Measurements from ENCODE around the gene GNAQ.
"Not testable (repeated sequence)": the region's sequence is repeated elsewhere in the genome, so short reads cannot be mapped to it uniquely, and the experiment has no call there.

The GNAQ gene

DNA sequence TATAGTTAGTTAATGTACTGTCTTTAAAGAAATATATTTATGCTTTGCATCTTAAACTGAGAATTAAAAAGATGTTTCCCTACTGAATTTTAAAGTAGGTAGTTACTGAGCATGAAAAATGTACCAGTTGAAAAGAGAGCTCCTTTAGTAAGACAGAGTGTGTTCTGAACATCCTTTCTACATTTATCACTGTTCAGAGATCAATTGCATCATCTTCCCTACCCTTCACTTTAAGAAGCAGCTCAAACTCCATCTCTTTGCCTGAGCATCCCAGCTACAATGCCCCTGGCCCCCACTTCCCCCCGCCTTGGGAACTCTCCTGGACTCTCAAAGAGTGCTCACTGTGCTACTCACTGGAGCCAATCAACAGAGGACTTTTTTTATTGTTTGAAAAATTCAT, 164.7 kb downstream of the GNAQ start:
- DNase-seq = no peak

DNA sequence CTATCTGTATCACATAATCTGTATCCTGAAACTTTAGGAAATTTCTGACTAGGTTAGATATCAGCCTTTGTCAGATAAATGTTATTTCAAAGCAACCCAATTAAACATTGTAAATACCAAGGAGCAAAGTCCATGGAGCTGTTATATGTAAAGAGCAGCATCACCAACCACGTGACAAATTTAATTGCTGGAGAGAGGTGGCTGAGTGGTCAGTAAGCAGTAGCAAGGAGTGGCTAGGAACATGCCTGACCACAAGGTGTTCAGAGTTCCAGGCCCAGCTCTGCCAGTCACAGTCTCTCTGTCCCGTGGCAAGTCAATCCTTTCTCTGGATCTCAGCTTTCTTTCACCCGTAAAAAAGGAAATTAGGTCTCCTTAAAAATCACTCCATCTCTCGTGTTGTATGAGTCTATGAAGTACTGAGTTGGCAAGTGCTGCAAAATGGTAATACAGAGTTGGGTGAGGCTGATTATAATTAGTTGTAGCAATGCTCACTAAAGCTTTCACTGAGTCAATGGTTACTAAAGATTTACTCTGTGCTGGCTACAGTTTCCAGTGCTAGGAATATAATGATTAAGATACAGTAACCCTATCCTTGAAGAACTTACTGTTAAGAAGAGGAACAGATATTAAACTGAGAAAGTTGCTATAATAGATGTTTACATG, 166.1 kb downstream of the GNAQ start:
- no peak for DNase-seq

DNA sequence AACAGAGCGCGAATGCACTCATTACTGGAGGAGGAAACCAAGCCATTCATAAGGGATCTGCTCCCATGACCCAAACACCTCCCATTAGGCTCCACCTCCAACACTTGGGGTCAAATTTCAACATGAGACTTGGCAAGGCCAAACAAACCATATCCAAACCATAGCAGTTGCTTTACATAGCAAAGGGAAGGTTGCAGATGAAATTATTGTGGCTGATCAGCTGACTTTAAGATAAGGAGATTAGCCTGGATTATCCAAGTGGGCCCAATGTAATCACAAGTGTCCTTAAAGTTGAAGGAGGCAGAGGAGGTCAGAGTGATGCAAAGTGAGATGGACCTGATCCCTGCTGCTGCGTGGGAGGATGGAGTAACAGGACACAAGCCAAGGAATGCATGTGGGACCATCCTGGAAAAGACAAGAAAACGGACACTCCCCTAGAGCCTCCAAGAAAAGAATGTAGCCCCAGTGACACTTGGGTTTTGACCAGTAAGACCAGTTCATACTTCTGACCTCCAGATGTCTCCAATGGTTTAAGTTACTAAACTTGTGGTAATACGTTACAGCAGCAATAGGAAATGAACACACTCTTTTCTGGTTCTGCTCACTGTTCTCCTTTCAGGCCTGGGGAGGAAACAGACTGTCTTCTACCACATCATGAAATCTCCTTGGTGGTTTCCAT, 167.3 kb downstream of the GNAQ start:
- no peak for DNase-seq

DNA sequence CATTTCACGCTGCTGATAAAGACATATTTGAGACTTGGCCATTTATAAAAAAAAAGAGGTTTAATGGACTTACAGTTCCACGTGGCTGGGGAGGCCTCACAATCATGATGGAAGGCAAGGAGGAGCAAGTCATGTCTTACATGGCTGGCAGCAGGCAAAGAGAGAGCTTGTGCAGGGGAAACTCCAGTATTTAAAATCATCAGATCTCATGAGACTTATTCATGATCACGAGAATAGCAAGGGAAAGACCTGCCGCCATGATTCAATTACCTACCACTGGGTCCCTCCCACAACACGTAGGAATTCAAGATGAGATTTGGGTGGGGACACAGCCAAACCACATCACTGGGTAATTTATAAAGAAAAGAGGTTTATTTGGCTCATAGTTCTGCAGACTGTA, 168.0 kb downstream of the GNAQ start:
- not testable (repeated sequence) for DNase-seq

DNA sequence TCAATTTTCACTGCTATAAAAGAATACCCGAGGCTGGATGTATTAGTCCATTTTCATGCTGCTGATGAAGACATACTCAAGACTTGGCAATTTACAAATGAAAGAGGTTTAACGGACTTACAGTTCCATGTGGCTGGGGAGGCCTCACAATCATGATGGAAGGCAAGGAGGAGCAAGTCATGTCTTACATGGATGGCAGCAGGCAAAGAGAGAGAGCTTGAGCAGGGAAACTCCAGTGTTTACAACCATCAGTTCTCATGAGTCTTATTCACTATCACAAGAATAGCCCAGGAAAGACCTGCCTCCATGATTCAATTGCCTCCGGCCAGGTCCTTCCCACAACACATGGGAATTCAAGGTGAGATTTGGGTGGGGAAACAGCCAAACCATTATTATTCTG, 170.7 kb downstream of the GNAQ start:
- DNase-seq = not testable (repeated sequence)

DNA sequence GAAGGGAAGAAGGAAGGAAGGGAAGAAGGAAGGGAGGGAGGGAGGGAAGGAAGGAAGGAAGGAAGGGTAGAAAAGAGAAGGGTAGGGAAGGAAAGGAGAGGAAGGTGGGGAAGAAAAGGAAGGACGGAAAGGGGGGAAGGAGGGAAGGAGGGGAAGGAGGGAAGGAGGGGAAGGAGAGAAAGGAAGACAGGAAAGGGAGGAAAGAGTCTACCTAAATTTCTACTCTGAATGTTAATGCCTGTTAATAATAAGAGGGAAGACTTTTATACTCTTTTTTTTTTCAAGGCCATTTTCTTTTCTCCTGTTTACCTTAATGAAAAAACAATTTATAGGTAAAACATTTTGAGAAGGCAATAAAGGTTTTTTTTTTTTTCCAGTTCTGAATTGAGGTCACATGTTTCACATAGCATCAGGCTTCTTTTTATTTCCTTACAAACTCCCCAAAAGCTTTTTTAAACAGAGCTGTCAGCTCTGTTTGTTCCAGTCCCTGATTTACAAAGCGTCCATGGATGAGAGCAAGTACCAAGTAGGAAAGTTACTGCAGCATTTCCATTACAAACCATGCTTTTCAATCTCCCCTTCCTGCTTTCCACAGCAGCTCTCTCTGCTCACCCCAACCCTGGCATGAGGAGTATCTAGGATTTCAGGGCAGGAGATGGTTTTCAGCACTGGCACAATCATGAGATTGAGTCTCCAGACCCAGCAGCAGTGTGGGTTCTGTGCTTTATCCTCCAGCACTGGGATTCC, 173.9 kb downstream of the GNAQ start:
- DNase-seq = no peak

DNA sequence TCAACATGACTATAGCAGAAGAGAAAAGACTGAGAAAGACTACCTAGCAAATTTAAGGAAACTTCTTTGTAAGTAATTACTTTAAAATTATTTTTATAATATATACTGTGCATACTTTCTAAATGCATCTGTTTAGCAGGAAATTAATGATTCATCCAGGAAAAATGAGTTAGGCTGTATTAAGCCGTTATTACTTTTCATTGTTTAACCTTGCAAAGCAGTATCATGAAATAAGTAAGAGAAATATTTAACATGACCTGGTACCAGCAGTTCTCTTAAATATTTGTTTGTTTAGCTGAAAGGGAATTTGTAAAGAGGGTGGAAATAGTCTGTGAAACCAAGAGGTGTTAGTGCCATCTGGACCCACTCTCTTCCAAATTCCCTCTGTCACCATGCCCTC, 175.0 kb downstream of the GNAQ start:
- DNase-seq = no peak

DNA sequence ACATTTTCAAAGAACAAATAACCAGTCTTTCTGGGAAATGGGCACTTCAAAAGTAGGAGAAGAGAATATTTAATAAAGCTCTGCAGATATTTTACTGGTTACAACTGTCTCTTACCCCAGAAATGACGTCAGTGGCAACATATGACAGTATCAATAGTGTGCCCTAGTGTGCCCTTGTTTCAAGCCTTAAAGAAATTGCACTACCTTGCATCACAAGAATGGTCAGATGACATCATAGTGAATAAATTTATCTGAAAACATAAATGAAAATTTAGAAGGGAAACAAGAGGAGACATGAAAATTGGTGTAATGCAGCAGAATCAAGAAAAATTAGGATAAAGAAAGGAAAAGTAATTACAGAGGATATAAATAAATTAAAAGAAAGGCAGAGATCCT, 176.7 kb downstream of the GNAQ start:
- DNase-seq = no peak

DNA sequence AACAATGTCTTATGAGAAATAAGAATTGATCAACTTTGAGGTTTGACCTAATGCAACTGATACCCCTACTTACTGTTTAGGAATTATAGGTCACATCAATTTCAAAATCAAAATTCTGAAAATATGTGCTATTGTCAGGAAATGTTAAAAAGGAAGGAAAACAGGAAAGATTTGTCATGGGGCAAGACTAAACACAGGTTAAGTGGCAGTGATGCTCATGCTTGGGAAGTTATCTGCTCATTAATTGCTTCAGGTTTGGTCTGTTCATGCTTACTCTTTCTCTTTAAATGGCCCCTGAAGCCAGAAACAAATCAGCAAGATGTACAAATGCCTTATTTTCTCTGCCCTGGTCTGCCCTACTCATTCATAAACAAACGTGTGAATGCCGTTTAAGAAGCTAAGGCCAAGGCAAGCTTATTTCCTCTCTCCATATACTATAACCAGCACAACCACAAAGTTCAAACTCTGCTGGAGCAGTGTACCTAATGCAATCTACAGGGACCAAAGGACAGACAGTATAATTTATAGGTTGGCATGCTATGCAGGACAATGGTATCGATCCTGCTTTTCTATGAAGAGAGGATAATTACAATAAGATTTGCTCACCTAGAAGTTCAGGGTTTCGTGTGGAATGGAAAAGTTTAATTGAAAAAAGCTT, 177.2 kb downstream of the GNAQ start:
- DNase-seq = no peak

DNA sequence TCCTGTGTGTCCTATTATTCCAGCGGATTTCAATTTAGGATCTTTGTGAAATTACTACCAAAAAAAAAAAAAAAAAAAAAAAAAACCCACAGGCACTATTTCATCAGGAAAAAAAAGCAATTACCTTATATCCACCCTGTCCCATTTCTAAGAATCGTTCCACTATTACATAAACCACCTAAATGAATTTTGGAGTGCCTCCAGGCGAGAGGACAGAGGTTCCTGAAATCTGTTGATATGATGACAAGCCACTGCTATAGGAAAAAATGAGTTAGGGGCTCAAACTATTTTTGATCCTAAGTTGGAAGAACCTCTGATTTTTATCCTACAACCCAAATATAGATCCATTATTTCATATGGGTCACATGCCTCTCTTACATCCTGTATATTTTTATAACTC, 177.9 kb downstream of the GNAQ start:
- DNase-seq = no peak

DNA sequence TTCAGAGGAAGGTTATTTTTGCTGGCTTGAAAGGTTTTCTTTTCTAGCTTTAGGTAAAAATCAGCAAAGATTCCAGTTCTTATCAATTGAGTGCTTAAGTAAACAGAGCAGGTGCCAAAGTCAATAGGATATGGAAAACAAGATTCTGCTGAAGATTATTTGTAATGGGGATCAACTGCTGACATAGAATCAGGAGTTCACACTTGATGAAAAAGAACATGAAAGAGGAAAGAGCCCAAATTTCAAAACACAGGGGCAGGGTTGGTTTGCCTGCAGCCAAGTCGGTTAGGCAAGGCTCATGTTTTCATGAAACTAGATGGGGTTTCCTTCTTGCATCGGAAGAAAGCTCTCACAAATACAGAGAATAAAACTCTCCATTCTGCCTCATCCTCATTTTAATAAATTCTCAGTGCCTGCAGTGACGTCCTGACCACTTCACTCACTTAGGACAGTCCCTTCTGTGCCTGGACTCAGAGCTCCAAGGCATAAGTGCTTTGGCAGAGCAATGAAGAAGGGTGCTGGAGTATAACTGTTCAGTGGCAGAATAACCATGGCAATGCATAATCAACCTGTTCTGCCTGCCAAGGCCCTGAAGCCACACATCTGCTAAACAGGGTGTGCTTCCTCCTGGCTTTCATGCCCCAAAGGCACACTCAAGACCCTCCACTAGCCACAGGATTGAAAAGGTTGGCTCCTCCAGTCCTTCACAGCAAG, 179.6 kb downstream of the GNAQ start:
- DNase-seq = no peak

DNA sequence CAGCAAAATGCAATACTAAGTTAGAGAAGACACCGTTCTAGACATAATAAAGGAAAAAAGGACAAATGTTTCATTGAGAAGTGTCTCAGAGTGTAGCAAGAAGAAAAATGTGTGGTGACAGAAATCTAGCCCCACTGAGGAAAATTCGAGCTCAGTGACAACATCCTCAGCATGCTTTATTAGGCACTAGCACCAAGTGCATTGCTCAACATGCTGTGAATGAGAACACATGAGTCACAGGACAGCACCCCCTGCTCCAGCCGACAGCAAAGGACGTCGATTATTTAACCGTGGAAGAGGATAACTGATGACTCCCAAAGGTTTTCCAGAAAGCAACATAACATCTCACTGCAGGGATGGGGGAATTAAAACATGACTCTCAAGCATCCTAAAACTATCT, 182.7 kb downstream of the GNAQ start:
- no peak for DNase-seq

DNA sequence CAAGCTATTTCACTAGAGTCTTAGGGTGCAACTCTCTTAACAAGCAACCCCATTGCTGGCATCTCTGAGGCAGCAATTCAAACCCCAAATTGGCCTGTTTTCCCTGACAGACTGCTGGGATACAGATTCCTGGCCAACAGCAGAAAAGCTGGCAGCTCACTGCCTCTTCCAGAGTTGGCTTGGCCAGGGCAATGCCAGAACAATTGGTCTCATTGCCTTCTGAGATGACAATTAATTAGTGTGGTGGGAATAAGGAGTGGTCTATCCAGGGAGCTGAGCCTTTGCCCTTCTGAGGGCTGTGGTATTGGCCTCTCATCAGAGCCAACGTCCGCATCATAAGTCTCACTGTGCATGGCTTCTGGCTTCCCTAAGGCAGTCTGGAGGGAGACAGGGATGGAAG, 183.2 kb downstream of the GNAQ start:
- no peak for DNase-seq

DNA sequence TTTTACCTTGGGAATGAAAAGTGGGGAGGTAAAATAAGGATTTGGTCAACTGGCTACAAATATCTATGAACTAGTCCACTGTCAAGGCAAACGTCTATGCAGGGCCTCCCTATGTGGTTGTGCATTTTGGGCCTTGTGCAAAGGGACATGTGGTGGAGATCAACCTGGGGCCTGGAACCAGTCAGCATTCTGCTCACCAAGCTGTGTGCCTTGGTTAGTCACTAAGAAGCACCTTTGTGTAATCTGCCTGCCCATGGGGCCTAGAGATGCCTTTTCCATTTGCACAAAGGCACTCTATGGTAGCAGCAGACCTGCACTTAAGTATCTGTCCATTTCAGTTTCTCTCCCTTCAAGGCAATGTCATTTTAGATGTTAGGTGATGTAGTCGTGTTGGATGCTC, 184.0 kb downstream of the GNAQ start:
- no peak for DNase-seq

DNA sequence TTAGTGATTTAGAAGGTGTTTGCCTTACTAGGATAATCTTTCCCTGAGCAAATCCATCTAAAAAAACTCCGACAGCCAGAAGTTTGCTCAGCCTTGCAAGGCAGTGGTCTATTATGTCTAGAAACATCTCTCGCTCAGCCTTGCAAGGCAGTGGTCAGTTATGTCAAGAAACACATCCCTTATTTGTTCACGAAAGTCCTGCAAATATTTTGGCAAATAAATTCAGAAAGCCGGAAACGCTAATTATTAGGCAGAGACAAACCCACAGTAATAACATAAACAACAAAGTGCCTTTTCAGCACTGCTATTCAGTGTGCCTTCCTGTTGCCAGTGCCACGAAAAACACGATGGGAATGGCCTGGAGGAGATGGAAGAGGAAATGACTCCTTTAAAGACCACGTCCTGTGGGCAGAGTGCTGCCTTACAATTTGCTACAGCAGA, 184.5 kb downstream of the GNAQ start:
- DNase-seq = no peak

DNA sequence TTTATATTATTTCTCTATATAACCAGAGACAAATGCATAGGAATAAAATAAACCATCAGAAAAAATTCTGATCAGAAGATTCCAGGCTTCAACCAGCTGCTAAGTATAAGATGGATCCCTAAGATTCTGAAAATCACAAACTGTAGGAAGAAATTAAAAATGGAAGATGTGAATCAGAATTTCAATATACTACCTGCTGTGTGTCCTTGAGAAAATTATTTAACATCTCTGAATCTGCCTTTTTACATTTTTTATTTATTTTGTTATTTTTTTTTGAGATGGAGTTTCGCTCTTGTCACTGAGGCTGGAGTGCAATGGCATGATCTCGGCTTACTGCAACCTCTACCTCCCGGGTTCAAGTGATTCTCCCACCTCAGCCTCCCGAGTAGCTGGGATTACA, 187.2 kb downstream of the GNAQ start:
- DNase-seq = no peak

DNA sequence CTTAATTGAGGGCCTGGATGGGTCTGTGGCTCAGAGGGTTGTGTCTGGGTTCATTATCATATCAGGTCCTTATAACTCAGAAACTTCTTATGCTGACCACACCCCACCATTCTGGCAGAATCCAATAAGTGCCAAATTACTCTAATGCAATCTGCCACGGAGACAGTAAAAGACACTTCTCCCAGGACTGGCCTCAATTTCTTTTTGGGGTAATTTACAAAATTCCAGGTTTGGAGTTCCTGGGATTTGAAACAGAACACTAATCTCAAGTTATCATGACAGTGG, 187.8 kb downstream of the GNAQ start:
- DNase-seq = no peak

DNA sequence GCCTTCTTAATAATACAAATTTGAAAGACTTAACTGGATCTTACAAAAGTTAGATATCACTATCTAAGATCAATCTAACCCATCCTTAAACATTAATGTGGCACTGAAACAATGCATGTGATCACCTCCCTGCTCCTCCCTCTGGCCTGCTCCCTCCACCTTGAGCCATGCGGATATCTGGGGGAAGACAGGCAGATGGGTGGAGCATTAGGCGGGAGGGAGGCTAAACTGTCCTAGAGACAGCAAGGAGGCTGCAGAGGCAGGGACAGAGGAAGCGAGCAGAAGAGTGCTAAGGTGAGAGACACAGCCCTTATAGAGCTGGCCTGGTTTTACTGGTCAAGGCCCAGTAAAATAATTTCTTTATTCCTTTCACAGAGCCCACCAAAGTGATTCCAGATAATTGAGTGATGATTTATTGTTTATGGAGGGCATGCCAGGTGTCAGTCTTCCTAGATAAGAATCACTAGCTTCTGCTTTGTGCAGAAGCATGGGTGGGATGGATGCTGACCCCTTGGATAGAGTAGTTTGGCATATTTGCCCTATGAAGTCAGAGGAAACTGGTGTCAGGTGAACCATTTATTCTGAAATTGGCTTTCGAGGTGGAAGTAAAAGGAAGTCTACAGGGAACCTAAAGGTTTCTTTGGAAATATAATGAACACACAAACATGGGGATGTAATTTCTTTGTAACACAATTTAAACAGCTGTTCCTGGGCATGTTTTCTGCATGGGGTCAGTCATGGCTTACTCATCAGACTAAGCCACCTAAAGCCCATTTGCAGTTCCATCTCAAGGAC, 188.3 kb downstream of the GNAQ start:
- no peak for DNase-seq

DNA sequence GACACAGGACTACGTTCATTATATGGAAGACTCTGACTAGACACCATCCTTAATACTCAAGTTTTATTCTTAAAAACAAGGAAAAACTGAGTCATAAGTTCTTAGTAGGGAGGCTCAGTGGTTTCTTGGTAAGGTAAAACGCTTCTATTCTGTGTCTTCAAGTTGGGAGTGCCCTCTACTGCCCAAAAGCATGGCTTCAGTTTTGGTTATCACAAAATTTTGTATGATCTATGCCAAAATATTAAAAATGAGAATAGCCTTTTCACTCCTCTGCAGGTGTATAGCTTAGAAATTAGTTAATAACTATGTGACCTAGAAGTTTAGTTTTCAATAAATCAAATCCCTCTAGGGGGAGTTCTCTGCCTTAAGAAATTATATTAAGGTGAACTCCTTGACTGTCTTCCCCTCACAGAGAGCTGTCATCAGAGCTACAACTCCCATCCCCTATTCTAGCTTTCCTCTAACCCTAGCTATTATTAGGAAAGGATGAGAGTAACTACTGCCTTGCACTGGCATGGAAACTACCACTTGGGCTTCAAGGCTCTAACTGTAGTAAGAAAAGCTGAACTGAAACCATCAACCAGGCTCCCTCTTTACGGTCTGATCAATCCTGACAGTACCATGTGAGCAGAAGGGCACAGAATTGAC, 189.7 kb downstream of the GNAQ start:
- no peak for DNase-seq

DNA sequence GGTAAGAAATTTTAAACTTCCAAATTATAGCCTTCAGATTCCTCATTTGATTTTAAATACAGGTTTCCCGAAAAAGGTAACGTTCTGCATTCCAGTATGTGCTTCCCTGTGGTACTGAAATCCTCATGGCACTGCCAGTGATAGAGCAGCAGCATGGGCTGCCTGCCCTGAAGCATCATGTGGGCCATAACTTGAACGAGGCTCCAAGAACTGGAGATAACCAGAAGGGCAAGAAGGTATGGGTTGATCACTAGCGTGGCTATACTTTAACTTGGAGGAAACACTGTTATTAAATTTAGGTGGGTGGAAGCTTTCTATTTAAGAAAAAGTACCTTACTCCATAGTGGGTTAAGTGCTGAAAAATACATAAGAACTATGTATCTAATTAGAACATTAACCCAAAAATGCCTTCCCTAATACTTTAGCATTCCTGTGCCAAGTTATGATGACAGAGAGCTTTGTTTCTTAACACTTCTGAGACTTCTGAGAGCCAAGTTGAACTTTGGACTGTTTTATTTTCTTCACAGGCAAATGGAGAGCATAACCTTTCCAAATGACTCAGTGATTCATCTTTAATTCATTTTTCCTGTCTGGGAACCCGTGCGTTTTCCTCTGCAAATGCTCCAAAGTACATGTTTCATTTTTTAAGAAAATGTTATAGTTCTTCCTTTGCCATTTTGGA, 192.0 kb downstream of the GNAQ start:
- DNase-seq = no peak

DNA sequence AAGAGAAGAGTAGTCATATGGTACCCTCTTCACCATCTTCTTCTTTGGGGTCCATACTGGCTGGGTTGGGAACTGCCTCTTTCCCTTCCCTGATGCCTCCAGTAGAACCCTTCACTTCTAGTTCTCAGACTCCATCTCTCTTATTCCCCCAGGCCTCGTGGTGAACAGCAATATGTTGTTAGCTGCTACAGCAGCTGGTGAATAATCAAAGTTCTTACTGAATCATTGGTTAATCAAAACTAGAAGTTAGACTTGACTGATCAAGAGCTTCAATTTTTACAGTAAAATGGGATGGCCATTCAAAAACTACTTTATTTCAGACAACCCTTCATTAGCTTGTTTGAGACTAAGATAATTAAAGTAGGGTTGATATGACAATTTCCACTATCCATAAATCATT, 192.6 kb downstream of the GNAQ start:
- DNase-seq = no peak
